HCT116 (cell line): ENCODE results near the gene SLC6A6. TPM values are rescaled to one million over a fixed set of nuclear protein-coding genes. Genes with fewer than 3 reads are reported as not detected.

Source experiments
- ATAC-seq: fragments of 200-7000 bp; cut with Tn5 transposase; 2 replicates; pipeline ENCODE4 v1.9.1; 2020; ENCODE audit warnings: mild to moderate bottlenecking, moderate library complexity
- BruUV-seq: library from RNA; stranded (reverse); fragments of 400-500 nt; replicated peaks from 2 replicates; lab custom pipeline; 2021; lab: Mats Ljungman, UMichigan
- CTCF ChIA-PET: fragments of 300-600 bp; sonication (Branson Sonifier 250); formaldehyde crosslinking; loops from one replicate; lab custom pipeline; 2021; ENCODE audit warnings: antibody characterized with exemption; lab: Charles Lee
- POLR2A ChIA-PET: fragments of 300-600, 350-600 bp; sonication (Branson Sonifier 250); formaldehyde crosslinking; loops from one replicate; lab custom pipeline; 2021; ENCODE audit warnings: antibody characterized with exemption; lab: Charles Lee
- RAD21 ChIA-PET, 2 experiments: fragments of 300-600 bp; sonication (Branson Sonifier 250); formaldehyde crosslinking; loops; one replicate each; lab custom pipeline; 2023; ENCODE audit warnings: low total read pairs in 2 of 2; ENCODE audit not compliant: uncharacterized antibody in 2 of 2, unreplicated experiment in 2 of 2, low non-redundant PET in 1 of 2; lab: Charles Lee
- DNase-seq: peaks from one replicate; pipeline ENCODE4 v3.0.0-alpha.2; 2010; ENCODE audit warnings: low read depth, low spot score
- H2AFZ ChIP-seq: fragments of 200-600 bp; shearing (Covaris generic), sonication (generic); 2 replicates; pipeline ENCODE4 v1.6.1; 2017; ENCODE audit warnings: low read depth, mixed run types, mixed read lengths, antibody characterized with exemption, low read length; ENCODE audit not compliant: poor library complexity, severe bottlenecking
- H3K27ac ChIP-seq: 2 replicates; pipeline ENCODE4 v1.5.1; 2012; ENCODE audit warnings: low read depth, low read length
- H3K27me3 ChIP-seq: fragments of 200-600 bp; sonication (generic); 2 replicates; pipeline ENCODE4 v1.6.1; 2016; ENCODE audit warnings: mixed run types, low read length, mixed read lengths; ENCODE audit not compliant: insufficient read depth
- H3K36me3 ChIP-seq, 2 experiments: fragments of 200-500 bp in 1 of 2; fragments of 200-600 bp in 1 of 2; sonication (Bioruptor generic) in 1 of 2; sonication (generic) in 1 of 2; 2 replicates each; pipeline versions ENCODE4 v1.5.1 to v1.6.1; 2014 to 2016; ENCODE audit warnings: low read length in 2 of 2, inconsistent platforms in 1 of 2, mixed read lengths in 1 of 2, mixed run types in 1 of 2; ENCODE audit not compliant: insufficient read depth in 2 of 2, control insufficient read depth in 1 of 2
- H3K4me1 ChIP-seq, 2 experiments: fragments of 200-600 bp in 1 of 2; sonication (generic) in 1 of 2; 2 replicates each; pipeline versions ENCODE4 v1.5.1 to v1.6.1; 2012 to 2017; ENCODE audit warnings: low read length in 2 of 2, inconsistent platforms in 1 of 2, mild to moderate bottlenecking in 1 of 2, mixed read lengths in 1 of 2, mixed run types in 1 of 2, moderate library complexity in 1 of 2; ENCODE audit not compliant: insufficient read depth in 2 of 2, control insufficient read depth in 1 of 2
- H3K4me2 ChIP-seq: fragments of 200-600 bp; sonication (generic); 2 replicates; pipeline ENCODE4 v1.6.1; 2017; ENCODE audit warnings: mixed run types, low read length, mixed read lengths
- H3K4me3 ChIP-seq, 2 experiments: fragments of 200-600 bp in 1 of 2; sonication (generic) in 1 of 2; replicated peaks in 1 of 2; 2 replicates each; pipeline ENCODE4 v1.5.1; 2011 to 2016; ENCODE audit warnings: low read length in 2 of 2, control low read depth in 1 of 2, low read depth in 1 of 2, mild to moderate bottlenecking in 1 of 2, mixed read lengths in 1 of 2, mixed run types in 1 of 2
- H3K79me2 ChIP-seq: fragments of 200-600 bp; sonication (generic); 2 replicates; pipeline ENCODE4 v1.6.1; 2017; ENCODE audit warnings: mild to moderate bottlenecking, mixed run types, low read length, moderate library complexity, mixed read lengths; ENCODE audit not compliant: insufficient read depth
- H3K9ac ChIP-seq: fragments of 200-600 bp; sonication (generic); 2 replicates; pipeline ENCODE4 v1.6.1; 2016; ENCODE audit warnings: low read length, mixed read lengths
- H3K9me2 ChIP-seq: fragments of 200-600 bp; sonication (generic), shearing (Covaris generic); 2 replicates; pipeline ENCODE4 v1.6.1; 2017; ENCODE audit warnings: mixed run types, mild to moderate bottlenecking, moderate library complexity; ENCODE audit not compliant: insufficient read depth
- H3K9me3 ChIP-seq, 2 experiments: fragments of 200-500 bp in 1 of 2; fragments of 200-600 bp in 1 of 2; sonication (Bioruptor generic) in 1 of 2; sonication (generic) in 1 of 2; 2 replicates each; pipeline ENCODE4 v1.6.1; 2014 to 2017; ENCODE audit warnings: low read length in 2 of 2, mixed read lengths in 2 of 2, inconsistent platforms in 1 of 2, low read depth in 1 of 2, mild to moderate bottlenecking in 1 of 2, mixed run types in 1 of 2, moderate library complexity in 1 of 2; ENCODE audit not compliant: control insufficient read depth in 1 of 2, insufficient read depth in 1 of 2
- H4K20me1 ChIP-seq: fragments of 200-600 bp; sonication (generic), shearing (Covaris generic); 2 replicates; pipeline ENCODE4 v1.6.1; 2017; ENCODE audit warnings: mixed run types, mild to moderate bottlenecking, moderate library complexity; ENCODE audit not compliant: insufficient read depth
- EGR1 ChIP-seq: IDR thresholded peaks from 2 replicates; pipeline ENCODE4 v1.6.1; 2012; ENCODE audit warnings: low read depth
- SIN3A ChIP-seq: IDR thresholded peaks from 2 replicates; pipeline ENCODE4 v1.6.1; 2012; ENCODE audit warnings: low read depth
- SRF ChIP-seq: IDR thresholded peaks from 2 replicates; pipeline ENCODE4 v1.6.1; 2012; ENCODE audit warnings: low read depth
- intact Hi-C: fragments of 100-400 bp; cut with micrococcal nuclease; formaldehyde crosslinking; loops from 2 replicates; pipeline ENCODE4 v1.10.0; 2022
- total RNA-seq: library from RNA; stranded (reverse); gene quantifications from one replicate; pipeline ENCODE4 v1.2.1, GENCODE V29; 2021; ENCODE audit not compliant: unreplicated experiment

Gene SLC6A6
- total RNA-seq, 1 experiment from 2014 or later = 36.3 TPM

DNA sequence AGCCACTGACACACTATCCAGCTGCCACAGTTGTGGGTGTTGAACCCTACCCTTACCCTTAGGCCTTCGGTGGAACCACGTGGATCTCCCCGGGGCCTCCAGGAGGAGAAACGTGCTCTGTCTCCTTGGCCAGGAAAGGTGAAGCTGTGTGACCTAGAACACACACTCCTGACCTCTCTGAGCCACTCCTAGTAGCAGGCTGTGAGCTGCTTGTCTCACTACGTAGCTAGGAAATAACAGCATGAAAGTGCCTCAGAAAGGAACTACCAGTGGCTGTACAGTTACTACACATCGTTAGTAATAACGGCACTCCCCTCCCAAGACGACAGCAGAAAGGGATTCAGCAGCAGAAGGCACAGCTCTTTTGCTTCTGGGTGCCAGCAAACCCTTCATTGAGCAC is 36.2 kb upstream of the SLC6A6 start:
- H2AFZ ChIP-seq = no peak overlapping the region
- no peaks in the 10 kb centered on the region for H3K27me3 ChIP-seq
- ATAC-seq = no peak
- ChIA-PET CTCF (no interaction called here), POLR2A (no interaction called here), RAD21 (no interaction called here)
- no peaks in the 10 kb centered on the region for H4K20me1 ChIP-seq
- peaks cover 9 to 22% of the 10 kb centered on the region in 2 experiments; a peak in 3 of 4 replicates for H3K4me1 ChIP-seq
- TF ChIP-seq EGR1 (no peak), SRF (no peak)
- no peak overlapping the region for H3K27ac ChIP-seq
- no peaks in the 10 kb centered on the region for H3K9me3 ChIP-seq
- H3K79me2 ChIP-seq = no peaks in the 10 kb centered on the region
- H3K4me3 ChIP-seq = no peak overlapping the region
- BruUV-seq = no TSS peak
- no peaks in the 10 kb centered on the region for H3K9me2 ChIP-seq
- intact Hi-C loops = no loop called here
- no peak overlapping the region for H3K4me2 ChIP-seq
- H3K36me3 ChIP-seq = no peaks in the 10 kb centered on the region
- no peak for DNase-seq
- no peak overlapping the region for H3K9ac ChIP-seq

- Histone ChIP-seq H3K4me3 (no peak overlapping the region), H3K27me3 (no peaks in the 10 kb centered on the region), H3K27ac (no peak overlapping the region), H4K20me1 (no peaks in the 10 kb centered on the region), H3K9me2 (no peaks in the 10 kb centered on the region), H3K9ac (no peak overlapping the region), H3K4me2 (no peak overlapping the region), H3K4me1 (peaks cover 18 to 31% of the 10 kb centered on the region in 2 experiments), H3K79me2 (no peaks in the 10 kb centered on the region), H2AFZ (no peak overlapping the region), H3K36me3 (no peaks in the 10 kb centered on the region), H3K9me3 (no peaks in the 10 kb centered on the region)
- RAD21 ChIA-PET = no interaction called here
- ATAC-seq (no peak), DNase-seq (no peak)
- no TSS peak for BruUV-seq
- POLR2A ChIA-PET = no interaction called here
- CTCF ChIA-PET = no interaction called here
- intact Hi-C loops = no loop called here
- no peak for TF ChIP-seq SIN3A
Measured at GRCh38 chr3:14366915-14367823, 35.2 kb upstream of the SLC6A6 start.
